GM21619 (cell line): ENCODE data around the gene FICD.
A peak's percentile ranks its signal among the peaks of the same experiment; 100 is the strongest.
"Not testable (repeated sequence)": the region's sequence is repeated elsewhere in the genome, so short reads cannot be mapped to it uniquely, and the experiment has no call there.

Experiments used
- ATAC-seq: cut with Tn5 transposase; IDR thresholded peaks from one replicate; pipeline ENCODE4 v1.9.1; 2021; ENCODE audit not compliant: unreplicated experiment

Gene FICD

GRCh38 chr12:108514973-108515814, at the start of gene FICD:
Gene FICD, plus strand, starts transcription at chr12:108515277. Its CDS starts 1,696 bp downstream, at chr12:108516973.
- ATAC-seq: peak; percentile 79

GRCh38 chr12:108465417-108465816, 49.7 kb upstream of the FICD start:
- ATAC-seq: no peak

- no peak for ATAC-seq
Observed at GRCh38 chr12:108468196-108468968, 46.7 kb upstream of the FICD start.

- no peak for ATAC-seq
Observed at GRCh38 chr12:108473400-108474055, 41.5 kb upstream of the FICD start.

GRCh38 chr12:108475396-108475795, 39.7 kb upstream of the FICD start:
- no peak for ATAC-seq

- no peak for ATAC-seq
Observed at GRCh38 chr12:108477055-108477880, 37.8 kb upstream of the FICD start.

- ATAC-seq: no peak
Observed at GRCh38 chr12:108477881-108478259, 37.2 kb upstream of the FICD start.

GRCh38 chr12:108478611-108479206, 36.4 kb upstream of the FICD start:
- ATAC-seq: no peak

GRCh38 chr12:108479364-108480070, 35.6 kb upstream of the FICD start:
- ATAC-seq: no peak

GRCh38 chr12:108482717-108483212, 32.3 kb upstream of the FICD start:
- ATAC-seq: no peak

GRCh38 chr12:108483213-108484059, 31.6 kb upstream of the FICD start:
- no peak for ATAC-seq

GRCh38 chr12:108484431-108484830, 30.6 kb upstream of the FICD start:
- ATAC-seq: no peak

GRCh38 chr12:108484845-108485244, 30.2 kb upstream of the FICD start:
- no peak for ATAC-seq

GRCh38 chr12:108485371-108485770, 29.7 kb upstream of the FICD start:
- ATAC-seq: not testable (repeated sequence)

- ATAC-seq: not testable (repeated sequence)
Observed at GRCh38 chr12:108487029-108487428, 28.0 kb upstream of the FICD start.

- no peak for ATAC-seq
Observed at GRCh38 chr12:108491256-108491655, 23.8 kb upstream of the FICD start.

GRCh38 chr12:108495054-108495453, 20.0 kb upstream of the FICD start:
- no peak for ATAC-seq

- ATAC-seq: no peak
Observed at GRCh38 chr12:108495823-108496579, 19.1 kb upstream of the FICD start.
